GM13977 (cell line): ENCODE measurements around the gene FKBP2.

Source experiments
- DNase-seq: peaks from one replicate; pipeline ENCODE4 v3.0.0; 2012; ENCODE audit warnings: low spot score
- CTCF ChIP-seq: IDR thresholded peaks from 2 replicates; pipeline ENCODE4 v1.5.1; 2012; ENCODE audit warnings: mild to moderate bottlenecking, control low read depth; ENCODE audit not compliant: insufficient read depth; ENCODE audit errors: extremely low read depth, missing control alignments
- in situ Hi-C: fragments of 300-500 bp; cut with MboI; formaldehyde crosslinking; loops from one replicate; pipeline ENCODE4 v1.12.0; 2022; ENCODE audit warnings: low sequenced_read_pairs, low pct_unique_long_range_greater_than_20kb, mixed read lengths, inconsistent platforms; ENCODE audit not compliant: unreplicated experiment

FKBP2 gene

GRCh38 chr11:64258356-64258755 is 17.5 kb downstream of the FKBP2 start:
- in situ Hi-C loops, result no loop called here
- TF ChIP-seq CTCF, result no peak
- peak; percentile 27 for DNase-seq

- no peak for TF ChIP-seq CTCF
Measured at GRCh38 chr11:64258946-64259532, 18.1 kb downstream of the FKBP2 start.

GRCh38 chr11:64259533-64260067 is 18.7 kb downstream of the FKBP2 start:
- DNase-seq, result peak; percentile 70
- in situ Hi-C loops, result no loop called here
- TF ChIP-seq CTCF, result no peak

More at GRCh38 chr11:64258946-64259532, 18.1 kb downstream of the FKBP2 start:
- in situ Hi-C loops, result no loop called here
- no peak for DNase-seq

GRCh38 chr11:64260147-64260708 is 19.3 kb downstream of the FKBP2 start:
- DNase-seq, result peak; percentile 69
- no peak for TF ChIP-seq CTCF
- in situ Hi-C loops, result no loop called here

- in situ Hi-C loops, result no loop called here
- no peak for DNase-seq
- no peak for TF ChIP-seq CTCF
Measured at GRCh38 chr11:64261556-64262080, 20.7 kb downstream of the FKBP2 start.

- in situ Hi-C loops, result no loop called here
- no peak for DNase-seq
- TF ChIP-seq CTCF, result no peak
Measured at GRCh38 chr11:64262271-64263002, 21.5 kb downstream of the FKBP2 start.
